Astrocyte (in vitro differentiated cells and primary cell): ENCODE data around the gene GNPTG. TPM values are rescaled to one million over a fixed set of nuclear protein-coding genes. Genes with fewer than 3 reads are reported as not detected.

Experiments
- DNase-seq: peaks from one replicate; pipeline ENCODE4 v3.0.0-alpha.2; 2010; ENCODE audit warnings: low read depth
- FAIRE-seq: peaks from 2 replicates; lab custom pipeline; 2011; peaks lifted over from hg19 to GRCh38; lab: Jason Lieb, UNC
- H2AFZ ChIP-seq: 2 replicates; pipeline ENCODE4 v1.6.0; 2012; ENCODE audit warnings: low read depth, low read length, inconsistent platforms
- H3K27ac ChIP-seq: 2 replicates; pipeline ENCODE4 v1.5.1; 2011; ENCODE audit warnings: low read depth, low read length, inconsistent platforms
- H3K27me3 ChIP-seq: 2 replicates; pipeline ENCODE4 v1.6.0; 2011; ENCODE audit warnings: low read length, inconsistent platforms; ENCODE audit not compliant: insufficient read depth
- H3K36me3 ChIP-seq: 2 replicates; pipeline ENCODE4 v1.5.1; 2011; ENCODE audit warnings: low read length, inconsistent platforms; ENCODE audit not compliant: insufficient read depth
- H3K4me1 ChIP-seq: 2 replicates; pipeline ENCODE4 v1.5.1; 2011; ENCODE audit warnings: low read length, inconsistent platforms; ENCODE audit not compliant: insufficient read depth
- H3K4me2 ChIP-seq: 2 replicates; pipeline ENCODE4 v1.6.0; 2012; ENCODE audit warnings: low read length, inconsistent platforms
- H3K4me3 ChIP-seq: 2 replicates; pipeline ENCODE4 v1.5.1; 2011; ENCODE audit warnings: low read depth, mild to moderate bottlenecking, low read length, inconsistent platforms; ENCODE audit not compliant: insufficient read depth
- H3K79me2 ChIP-seq: 2 replicates; pipeline ENCODE4 v1.6.0; 2012; ENCODE audit warnings: mild to moderate bottlenecking, low read length, inconsistent platforms; ENCODE audit not compliant: insufficient read depth
- H3K9ac ChIP-seq: 2 replicates; pipeline ENCODE4 v1.6.0; 2012; ENCODE audit warnings: mild to moderate bottlenecking, low read length, inconsistent platforms
- H3K9me3 ChIP-seq: 2 replicates; pipeline ENCODE4 v1.5.1; 2012; ENCODE audit warnings: low read depth, mild to moderate bottlenecking, low read length, inconsistent platforms; ENCODE audit not compliant: insufficient read depth
- H4K20me1 ChIP-seq: 2 replicates; pipeline ENCODE4 v1.6.0; 2012; ENCODE audit warnings: low read length, inconsistent platforms; ENCODE audit not compliant: insufficient read depth
- H3K27ac Mint-ChIP-seq: one replicate; pipeline ENCODE4 v1.8.0; 2021; ENCODE audit warnings: mild to moderate bottlenecking, mixed read lengths; ENCODE audit not compliant: unreplicated experiment
- H3K27me3 Mint-ChIP-seq: one replicate; pipeline ENCODE4 v1.8.0; 2021; ENCODE audit warnings: low read depth, mixed read lengths; ENCODE audit not compliant: unreplicated experiment
- H3K36me3 Mint-ChIP-seq: one replicate; pipeline ENCODE4 v1.8.0; 2021; ENCODE audit warnings: low read depth, mixed read lengths; ENCODE audit not compliant: unreplicated experiment
- H3K4me1 Mint-ChIP-seq: one replicate; pipeline ENCODE4 v1.8.0; 2021; ENCODE audit warnings: low read depth, mixed read lengths; ENCODE audit not compliant: unreplicated experiment
- H3K4me3 Mint-ChIP-seq: one replicate; pipeline ENCODE4 v1.8.0; 2021; ENCODE audit warnings: mild to moderate bottlenecking, moderate library complexity, mixed read lengths; ENCODE audit not compliant: unreplicated experiment
- H3K9me3 Mint-ChIP-seq: one replicate; pipeline ENCODE4 v1.8.0; 2021; ENCODE audit warnings: mild to moderate bottlenecking, mixed read lengths; ENCODE audit not compliant: unreplicated experiment
- EZH2 ChIP-seq: IDR thresholded peaks from 2 replicates; pipeline ENCODE4 v1.6.1; 2012; ENCODE audit warnings: mild to moderate bottlenecking, low read length, inconsistent platforms; ENCODE audit not compliant: insufficient read depth
- total RNA-seq: library from RNA; stranded (reverse); gene quantifications from 2 replicates; pipeline ENCODE4 v1.2.1, GENCODE V29; 2021
- TF ChIP-seq, protein P1 (sequence below): IDR thresholded peaks from 2 replicates; pipeline ENCODE4 v1.5.1; 2011; ENCODE audit warnings: low read depth, mild to moderate bottlenecking, inconsistent platforms, low read length, moderate library complexity; ENCODE audit not compliant: insufficient read depth

GNPTG gene
- total RNA-seq, 1 donor from 2014 or later: 45.5 TPM

DNA sequence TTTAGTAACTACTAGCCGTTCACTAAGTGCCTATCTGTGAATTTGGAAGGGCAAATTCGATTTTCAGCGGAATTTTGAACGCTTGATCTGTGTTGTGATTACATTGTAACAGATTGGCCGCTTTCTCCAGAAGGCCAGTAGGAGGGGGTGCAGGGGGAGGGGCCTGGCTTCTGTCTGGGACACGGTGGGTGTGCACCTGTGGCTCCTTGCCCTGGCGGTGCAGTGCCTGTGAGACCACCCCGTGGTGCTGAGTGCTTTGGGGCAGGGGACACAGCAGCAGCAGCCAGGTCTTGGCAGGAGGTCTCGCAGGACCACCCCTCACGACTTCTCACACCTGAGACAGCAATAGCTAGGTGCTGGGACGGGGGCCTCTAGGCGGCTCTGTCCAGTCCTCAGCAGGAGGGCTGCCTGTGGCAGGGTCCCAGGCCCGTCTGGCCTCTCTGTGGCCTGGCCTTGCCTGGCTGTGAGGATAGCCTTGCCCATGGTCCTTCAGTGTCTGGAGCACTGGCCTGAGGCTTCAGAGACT is 40.5 kb upstream of the GNPTG start:
- H3K36me3 Mint-ChIP-seq: peaks cover 2% of the 10 kb centered on the region
- no peak overlapping the region for H2AFZ ChIP-seq
- no peak for FAIRE-seq

DNA sequence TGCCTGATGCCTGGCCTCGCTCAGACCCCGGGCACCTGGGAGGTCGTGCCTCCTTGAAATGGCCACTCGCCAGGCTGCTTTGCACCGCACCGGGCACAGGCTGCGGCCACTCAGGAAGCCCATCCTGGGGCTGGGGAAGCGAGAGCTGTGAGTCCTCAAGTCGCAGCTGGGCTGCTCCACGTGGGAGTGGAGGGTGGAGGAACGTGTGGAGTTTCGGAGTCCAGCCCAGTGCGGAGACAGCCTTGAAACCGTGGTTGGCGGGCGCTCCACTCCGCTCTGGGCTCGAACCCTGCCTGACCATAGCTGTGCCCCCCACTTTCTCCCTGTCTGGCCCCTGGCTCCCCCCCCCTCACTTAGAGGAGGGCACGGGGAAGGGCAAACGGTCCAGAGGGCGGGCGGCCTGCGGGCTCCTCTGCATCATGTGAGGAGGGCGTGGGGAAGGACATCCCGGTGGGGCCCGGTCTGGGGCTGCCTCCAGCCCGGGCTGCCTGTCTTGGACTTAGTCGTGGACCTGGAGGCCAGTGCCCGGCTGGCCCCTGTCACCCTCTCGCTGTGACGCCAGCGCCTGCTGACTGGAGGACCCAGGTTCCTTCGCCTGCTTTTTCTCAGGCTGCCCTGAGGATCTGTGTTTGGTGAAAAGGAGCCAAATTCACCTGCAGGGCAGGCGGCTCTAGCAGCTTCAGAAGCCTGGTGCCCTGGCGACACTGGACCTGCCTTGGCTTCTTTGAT is 39.8 kb upstream of the GNPTG start:
- no peak overlapping the region for H3K27ac Mint-ChIP-seq
- FAIRE-seq: no peak

More for the DNA sequence above, 40.5 kb upstream of the GNPTG start:
- H3K27ac ChIP-seq: peak overlapping the region; percentile 56
- Mint-ChIP-seq H3K27ac (peak overlapping the region; percentile 73), H3K4me1 (peaks cover 6% of the 10 kb centered on the region), H3K4me3 (peak overlapping the region; percentile 92), H3K9me3 (no peaks in the 10 kb centered on the region), H3K27me3 (no peaks in the 10 kb centered on the region)
- peaks cover 65% of the 10 kb centered on the region for H3K79me2 ChIP-seq
- peak overlapping the region; percentile 86 for H3K4me3 ChIP-seq
- H3K9me3 ChIP-seq: no peaks in the 10 kb centered on the region
- no peaks in the 10 kb centered on the region for H3K27me3 ChIP-seq
- TF ChIP-seq, protein P1, sequence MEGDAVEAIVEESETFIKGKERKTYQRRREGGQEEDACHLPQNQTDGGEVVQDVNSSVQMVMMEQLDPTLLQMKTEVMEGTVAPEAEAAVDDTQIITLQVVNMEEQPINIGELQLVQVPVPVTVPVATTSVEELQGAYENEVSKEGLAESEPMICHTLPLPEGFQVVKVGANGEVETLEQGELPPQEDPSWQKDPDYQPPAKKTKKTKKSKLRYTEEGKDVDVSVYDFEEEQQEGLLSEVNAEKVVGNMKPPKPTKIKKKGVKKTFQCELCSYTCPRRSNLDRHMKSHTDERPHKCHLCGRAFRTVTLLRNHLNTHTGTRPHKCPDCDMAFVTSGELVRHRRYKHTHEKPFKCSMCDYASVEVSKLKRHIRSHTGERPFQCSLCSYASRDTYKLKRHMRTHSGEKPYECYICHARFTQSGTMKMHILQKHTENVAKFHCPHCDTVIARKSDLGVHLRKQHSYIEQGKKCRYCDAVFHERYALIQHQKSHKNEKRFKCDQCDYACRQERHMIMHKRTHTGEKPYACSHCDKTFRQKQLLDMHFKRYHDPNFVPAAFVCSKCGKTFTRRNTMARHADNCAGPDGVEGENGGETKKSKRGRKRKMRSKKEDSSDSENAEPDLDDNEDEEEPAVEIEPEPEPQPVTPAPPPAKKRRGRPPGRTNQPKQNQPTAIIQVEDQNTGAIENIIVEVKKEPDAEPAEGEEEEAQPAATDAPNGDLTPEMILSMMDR: no peak
- no peak for TF ChIP-seq EZH2
- peak overlapping the region; percentile 100 for H3K4me2 ChIP-seq
- peaks cover 62% of the 10 kb centered on the region for H4K20me1 ChIP-seq
- H3K9ac ChIP-seq: peak overlapping the region; percentile 99
- H3K4me1 ChIP-seq: peaks cover 24% of the 10 kb centered on the region
- H3K36me3 ChIP-seq: peaks cover 5% of the 10 kb centered on the region
- no peak for DNase-seq

More for the DNA sequence above, 39.8 kb upstream of the GNPTG start:
- Histone ChIP-seq H3K9me3 (no peaks in the 10 kb centered on the region), H3K9ac (peak overlapping the region; percentile 99), H3K4me2 (peak overlapping the region; percentile 100), H3K27me3 (no peaks in the 10 kb centered on the region), H3K4me3 (peak overlapping the region; percentile 86), H3K27ac (no peak overlapping the region), H3K79me2 (peaks cover 71% of the 10 kb centered on the region), H3K36me3 (peaks cover 11% of the 10 kb centered on the region), H2AFZ (no peak overlapping the region), H3K4me1 (peaks cover 24% of the 10 kb centered on the region), H4K20me1 (peaks cover 68% of the 10 kb centered on the region)
- no peaks in the 10 kb centered on the region for H3K9me3 Mint-ChIP-seq
- H3K4me3 Mint-ChIP-seq: peak overlapping the region; percentile 92
- peaks cover 6% of the 10 kb centered on the region for H3K36me3 Mint-ChIP-seq
- peaks cover 6% of the 10 kb centered on the region for H3K4me1 Mint-ChIP-seq
- DNase-seq: no peak
- TF ChIP-seq EZH2: no peak
- TF ChIP-seq, protein P1: no peak
- H3K27me3 Mint-ChIP-seq: no peaks in the 10 kb centered on the region
